Mesenchymal stem cell (in vitro differentiated cells and primary cell): ENCODE data around the gene CRELD1.
A peak's percentile ranks its signal among the peaks of the same experiment; 100 is the strongest.

Experiments used
- DNase-seq: peaks from one replicate; pipeline ENCODE4 v3.0.0-alpha.2; 2013
- H2AFZ ChIP-seq: one replicate; pipeline ENCODE4 v1.6.1; 2013; ENCODE audit warnings: low read depth, mild to moderate bottlenecking, control low read depth, inconsistent platforms, low read length, moderate library complexity
- H2AK5ac ChIP-seq: 2 replicates; pipeline ENCODE4 v1.6.1; 2013; ENCODE audit warnings: low read length, moderate library complexity, mild to moderate bottlenecking, inconsistent platforms; ENCODE audit not compliant: severe bottlenecking
- H2BK120ac ChIP-seq: one replicate; pipeline ENCODE4 v1.6.1; 2013; ENCODE audit warnings: low read depth, mild to moderate bottlenecking, inconsistent platforms, low read length, moderate library complexity
- H2BK12ac ChIP-seq, 2 experiments: one replicate each; pipeline ENCODE4 v1.6.1; 2013; ENCODE audit warnings: inconsistent platforms in 2 of 2, low read length in 2 of 2, mild to moderate bottlenecking in 2 of 2, moderate library complexity in 2 of 2, control low read depth in 1 of 2
- H2BK15ac ChIP-seq: one replicate; pipeline ENCODE4 v1.6.1; 2013; ENCODE audit warnings: mild to moderate bottlenecking, low read depth, inconsistent platforms; ENCODE audit not compliant: poor library complexity, severe bottlenecking
- H2BK5ac ChIP-seq: 2 replicates; pipeline ENCODE4 v1.6.1; 2013; ENCODE audit warnings: low read depth, mild to moderate bottlenecking, low read length, control low read depth, inconsistent platforms; ENCODE audit not compliant: poor library complexity, severe bottlenecking
- H3K14ac ChIP-seq, 2 experiments: one replicate each; pipeline ENCODE4 v1.6.1; 2013; ENCODE audit warnings: inconsistent platforms in 2 of 2, low read length in 2 of 2, control low read depth in 1 of 2, mild to moderate bottlenecking in 1 of 2, moderate library complexity in 1 of 2
- H3K18ac ChIP-seq, 2 experiments: one replicate each; pipeline ENCODE4 v1.6.1; 2013; ENCODE audit warnings: inconsistent platforms in 2 of 2, low read length in 2 of 2, control low read depth in 1 of 2, low read depth in 1 of 2, mild to moderate bottlenecking in 1 of 2
- H3K23ac ChIP-seq, 2 experiments: one replicate each; pipeline ENCODE4 v1.6.1; 2013; ENCODE audit warnings: inconsistent platforms in 2 of 2, low read length in 2 of 2, mild to moderate bottlenecking in 2 of 2, moderate library complexity in 2 of 2, control low read depth in 1 of 2
- H3K27ac ChIP-seq: 2 replicates; pipeline ENCODE4 v1.5.1; 2013; ENCODE audit warnings: mild to moderate bottlenecking, moderate library complexity, low read length, control low read depth, inconsistent platforms; ENCODE audit not compliant: poor library complexity, severe bottlenecking
- H3K27me3 ChIP-seq, 2 experiments: 2 replicates each; pipeline versions ENCODE4 v1.6.1 to v1.7.0; 2013; ENCODE audit warnings: low read length in 2 of 2, mild to moderate bottlenecking in 2 of 2, moderate library complexity in 2 of 2, control low read depth in 1 of 2, inconsistent platforms in 1 of 2; ENCODE audit not compliant: control insufficient read depth in 1 of 2, insufficient read depth in 1 of 2
- H3K36me3 ChIP-seq, 2 experiments: 2 replicates each; pipeline versions ENCODE4 v1.6.1 to v1.7.0; 2013; ENCODE audit warnings: low read length in 2 of 2, control low read depth in 1 of 2, inconsistent platforms in 1 of 2, low read depth in 1 of 2, mild to moderate bottlenecking in 1 of 2; ENCODE audit not compliant: insufficient read depth in 2 of 2, control insufficient read depth in 1 of 2
- H3K4ac ChIP-seq, 2 experiments: one replicate each; pipeline ENCODE4 v1.6.1; 2013; ENCODE audit warnings: inconsistent platforms in 2 of 2, low read length in 2 of 2, mild to moderate bottlenecking in 2 of 2, moderate library complexity in 2 of 2, control low read depth in 1 of 2, low read depth in 1 of 2
- H3K4me1 ChIP-seq: 2 replicates; pipeline ENCODE4 v1.6.1; 2013; ENCODE audit warnings: low read depth, low read length, control low read depth; ENCODE audit not compliant: control insufficient read depth, insufficient read depth
- H3K4me2 ChIP-seq: 2 replicates; pipeline ENCODE4 v1.6.1; 2013; ENCODE audit warnings: low read length, mild to moderate bottlenecking, inconsistent platforms; ENCODE audit not compliant: poor library complexity, severe bottlenecking
- H3K4me3 ChIP-seq, 2 experiments: 2 replicates each; pipeline versions ENCODE4 v1.5.1 to v1.7.0; 2013; ENCODE audit warnings: low read length in 2 of 2, mild to moderate bottlenecking in 2 of 2, control low read depth in 1 of 2, low read depth in 1 of 2; ENCODE audit not compliant: insufficient read depth in 1 of 2
- H3K79me1 ChIP-seq: replicated peaks from 2 replicates; pipeline ENCODE4 v1.6.1; 2013; ENCODE audit warnings: mild to moderate bottlenecking, control low read depth, low read length, inconsistent platforms; ENCODE audit not compliant: poor library complexity, severe bottlenecking
- H3K9ac ChIP-seq: 2 replicates; pipeline ENCODE4 v1.7.0; 2013; ENCODE audit warnings: mild to moderate bottlenecking, low read length, moderate library complexity
- H3K9me3 ChIP-seq: 2 replicates; pipeline ENCODE4 v1.7.0; 2013; ENCODE audit warnings: mild to moderate bottlenecking, low read length; ENCODE audit not compliant: control insufficient read depth
- H4K8ac ChIP-seq: one replicate; pipeline ENCODE4 v1.6.1; 2013; ENCODE audit warnings: inconsistent platforms, mild to moderate bottlenecking, low read length, moderate library complexity
- H4K91ac ChIP-seq: one replicate; pipeline ENCODE4 v1.6.1; 2013; ENCODE audit warnings: mild to moderate bottlenecking, low read length, inconsistent platforms
- WGBS: methylation state at CpG from one replicate; pipeline ENCODE4 v1.1.7; 2013; ENCODE audit warnings: mixed read lengths; 5-methylcytosine and 5-hydroxymethylcytosine counted together

The CRELD1 gene

GRCh38 chr3:9916346-9916733 lies 17.3 kb upstream of the CRELD1 start:
- Histone ChIP-seq H2AFZ (peak overlapping the region; percentile 29), H2AK5ac (peak overlapping the region; percentile 46), H2BK120ac (peak overlapping the region; percentile 74), H2BK15ac (no peak overlapping the region), H3K4ac (peak overlapping the region; percentile 9 to 92), H3K36me3 (peaks cover 10 to 11% of the 10 kb centered on the region in 2 experiments), H2BK12ac (peak overlapping the region; percentile 7 to 88), H3K9me3 (no peaks in the 10 kb centered on the region), H2BK5ac (no peak overlapping the region), H3K14ac (peak overlapping the region in 1 of 2 experiments; percentile 44), H3K18ac (peak overlapping the region; percentile 2 to 94), H3K4me3 (peak overlapping the region in 1 of 2 experiments; percentile 82), H3K79me1 (peaks cover 15% of the 10 kb centered on the region), H3K27ac (peak overlapping the region; percentile 62), H3K4me2 (peak overlapping the region; percentile 63), H4K8ac (peak overlapping the region; percentile 4), H4K91ac (peak overlapping the region; percentile 12), H3K4me1 (peaks cover 47% of the 10 kb centered on the region), H3K23ac (no peak overlapping the region), H3K27me3 (no peaks in the 10 kb centered on the region), H3K9ac (peak overlapping the region; percentile 91)
- peak; percentile 57 for DNase-seq
- 51% methylated on average over 7 of the region's 7 CpGs for WGBS

DNA sequence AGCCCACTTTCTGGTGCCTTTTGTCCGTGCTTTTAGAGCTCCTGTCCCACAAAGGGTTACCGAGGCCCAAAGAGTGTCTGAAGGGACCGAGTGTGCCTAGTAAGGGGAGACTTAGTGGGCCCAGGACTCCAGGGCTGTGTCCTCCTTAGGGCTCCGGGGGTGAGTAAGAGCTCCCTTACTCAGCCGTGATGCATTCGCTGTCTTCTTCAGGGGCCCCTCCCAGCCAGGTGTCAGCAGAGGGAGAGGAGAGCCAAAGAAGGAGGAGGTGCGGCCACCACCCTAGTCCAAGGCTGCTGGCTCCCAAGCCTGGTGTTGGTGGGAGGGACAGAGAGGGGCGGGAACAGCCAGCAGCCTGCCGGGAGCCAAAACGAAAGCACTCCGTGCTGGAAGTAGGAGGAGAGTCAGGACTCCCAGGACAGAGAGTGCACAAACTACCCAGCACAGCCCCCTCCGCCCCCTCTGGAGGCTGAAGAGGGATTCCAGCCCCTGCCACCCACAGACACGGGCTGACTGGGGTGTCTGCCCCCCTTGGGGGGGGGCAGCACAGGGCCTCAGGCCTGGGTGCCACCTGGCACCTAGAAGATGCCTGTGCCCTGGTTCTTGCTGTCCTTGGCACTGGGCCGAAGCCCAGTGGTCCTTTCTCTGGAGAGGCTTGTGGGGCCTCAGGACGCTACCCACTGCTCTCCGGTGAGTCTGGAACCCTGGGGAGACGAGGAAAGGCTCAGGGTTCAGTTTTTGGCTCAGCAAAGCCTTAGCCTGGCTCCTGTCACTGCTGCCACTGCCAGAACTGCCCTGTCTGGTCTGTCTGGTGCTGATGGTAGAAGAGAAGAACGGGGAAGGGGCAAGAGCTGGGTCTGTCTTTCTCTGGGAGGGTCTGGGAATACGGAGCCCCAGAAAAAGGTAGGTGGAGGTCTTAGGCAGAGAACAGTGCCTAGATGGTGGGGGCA lies 16.6 kb upstream of the CRELD1 start, which contains the start of gene IL17RC:
Gene IL17RC, plus strand, starts transcription at position 365 of the 947 bp plus-strand sequence. Its CDS starts 218 bp downstream, at position 583.
- H3K9ac ChIP-seq = peak within 1 kb of the TSS; percentile 91
- H3K4me3 ChIP-seq = peak within 1 kb of the TSS; percentile 76 to 82
- peak within 1 kb of the TSS; percentile 63 for H3K27ac ChIP-seq
- no peak within 1 kb of the TSS for H2BK5ac ChIP-seq
- H3K79me1 ChIP-seq = peaks cover 15% of the 10 kb centered on the region
- WGBS = 17% methylated on average over 17 of the region's 19 CpGs
- peak within 1 kb of the TSS; percentile 94 for H2BK120ac ChIP-seq
- peak within 1 kb of the TSS; percentile 99 for H4K8ac ChIP-seq
- peak within 1 kb of the TSS; percentile 86 for H2BK15ac ChIP-seq
- H2AFZ ChIP-seq = peak within 1 kb of the TSS; percentile 46
- peak; percentile 92 for DNase-seq
- peak within 1 kb of the TSS in 1 of 2 experiments; percentile 44 for H3K14ac ChIP-seq
- H3K27me3 ChIP-seq = no peaks in the 10 kb centered on the region
- peak within 1 kb of the TSS; percentile 7 to 88 for H2BK12ac ChIP-seq
- peak within 1 kb of the TSS; percentile 86 for H3K4me2 ChIP-seq
- no peaks in the 10 kb centered on the region for H3K9me3 ChIP-seq
- peak within 1 kb of the TSS; percentile 95 to 97 for H3K18ac ChIP-seq
- peak within 1 kb of the TSS; percentile 79 to 94 for H3K4ac ChIP-seq
- H4K91ac ChIP-seq = peak within 1 kb of the TSS; percentile 94
- peak within 1 kb of the TSS in 1 of 2 experiments; percentile 60 for H3K23ac ChIP-seq
- peaks cover 43% of the 10 kb centered on the region for H3K4me1 ChIP-seq
- H3K36me3 ChIP-seq = peaks cover 10 to 11% of the 10 kb centered on the region in 2 experiments
- H2AK5ac ChIP-seq = peak within 1 kb of the TSS; percentile 46

DNA sequence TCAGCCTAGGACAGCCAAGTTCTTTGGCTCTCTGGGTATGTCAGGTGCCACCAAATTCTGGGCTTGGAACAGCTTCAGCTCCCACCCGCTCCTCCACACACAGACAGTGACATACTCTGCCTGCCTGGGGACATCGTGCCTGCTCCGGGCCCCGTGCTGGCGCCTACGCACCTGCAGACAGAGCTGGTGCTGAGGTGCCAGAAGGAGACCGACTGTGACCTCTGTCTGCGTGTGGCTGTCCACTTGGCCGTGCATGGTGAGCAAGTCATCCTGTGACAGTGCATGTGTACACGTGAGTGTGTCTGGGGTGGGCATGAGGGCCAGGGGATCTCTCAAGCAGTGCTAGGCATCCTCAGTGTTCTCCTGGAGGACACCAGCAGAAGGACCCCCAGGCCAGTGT lies 15.8 kb upstream of the CRELD1 start:
- Histone ChIP-seq H3K36me3 (peaks cover 10 to 17% of the 10 kb centered on the region in 2 experiments), H3K9ac (peak overlapping the region; percentile 91), H3K23ac (no peak overlapping the region), H3K4me3 (peak overlapping the region in 1 of 2 experiments; percentile 82), H3K4ac (peak overlapping the region; percentile 79 to 89), H4K8ac (peak overlapping the region; percentile 8), H3K27me3 (no peaks in the 10 kb centered on the region), H2BK120ac (no peak overlapping the region), H3K18ac (peak overlapping the region in 1 of 2 experiments; percentile 1), H3K14ac (peak overlapping the region in 1 of 2 experiments; percentile 1), H3K27ac (no peak overlapping the region), H3K79me1 (peaks cover 15% of the 10 kb centered on the region), H3K4me1 (peaks cover 39% of the 10 kb centered on the region), H2BK15ac (no peak overlapping the region), H2AFZ (no peak overlapping the region), H2AK5ac (peak overlapping the region; percentile 29), H4K91ac (peak overlapping the region; percentile 30), H2BK12ac (no peak overlapping the region), H2BK5ac (no peak overlapping the region), H3K4me2 (peak overlapping the region; percentile 86), H3K9me3 (no peaks in the 10 kb centered on the region)
- DNase-seq = no peak
- WGBS = 98% methylated on average over 10 of the region's 10 CpGs
